Large intestine (tissue), 12 donors: ENCODE measurements around the gene CDH19. TPM values are rescaled to one million over a fixed set of nuclear protein-coding genes. Genes with fewer than 3 reads are reported as not detected.

Experiments
- DNase-seq, 2 donors: peaks; one replicate each; pipeline versions ENCODE4 v3.0.0 to v3.0.0-alpha.2; 2013
- H3K27ac ChIP-seq: one replicate; pipeline ENCODE4 v1.5.1; 2013; ENCODE audit warnings: low read length
- H3K27me3 ChIP-seq: 2 replicates; pipeline ENCODE4 v1.6.1; 2013; ENCODE audit warnings: low read length; ENCODE audit not compliant: control insufficient read depth, insufficient read depth
- H3K36me3 ChIP-seq: 2 replicates; pipeline ENCODE4 v1.6.1; 2013; ENCODE audit warnings: low read length; ENCODE audit not compliant: control insufficient read depth, insufficient read depth
- H3K4me1 ChIP-seq: one replicate; pipeline ENCODE4 v1.6.1; 2013; ENCODE audit warnings: low read length; ENCODE audit not compliant: control insufficient read depth, insufficient read depth
- H3K4me3 ChIP-seq: one replicate; pipeline ENCODE4 v1.5.1; 2013; ENCODE audit warnings: low read length
- H3K9me3 ChIP-seq: one replicate; pipeline ENCODE4 v1.6.1; 2013; ENCODE audit warnings: mild to moderate bottlenecking, low read depth, low read length, moderate library complexity; ENCODE audit not compliant: control insufficient read depth
- WGBS: methylation state at CpG from one replicate; pipeline ENCODE4 v1.1.5; 2013; ENCODE audit warnings: low lambda C conversion rate; ENCODE audit not compliant: insufficient coverage; 5-methylcytosine and 5-hydroxymethylcytosine counted together
- long read RNA-seq, 11 donors: transcript quantifications; one replicate each; lab custom pipeline, GENCODE V29; 2026
- polyA plus RNA-seq: library from polyadenylated mRNA; unstranded; fragments of 120-200 nt; gene quantifications from one replicate; pipeline ENCODE4 v1.2.1, GENCODE V29; 2013

CDH19 gene
- polyA plus RNA-seq, result 8.3 TPM
- long read RNA-seq, donor 1, full-length matches to known transcripts, result 2 of 2 reads
- long read RNA-seq, donor 1, partial matches to known transcripts, result 0 of 2 reads
- long read RNA-seq, donor 1, other reads (novel, unspliced or antisense), result 0 of 2 reads
- long read RNA-seq, donor 2, result 0 reads
- long read RNA-seq, donor 3, result 0 reads
- long read RNA-seq, donor 4, result 0 reads
- long read RNA-seq, donor 5, full-length matches to known transcripts, result 1 of 1 reads
- long read RNA-seq, donor 5, partial matches to known transcripts, result 0 of 1 reads
- long read RNA-seq, donor 5, other reads (novel, unspliced or antisense), result 0 of 1 reads
- long read RNA-seq, donor 6, result 0 reads
- long read RNA-seq, donor 7, result 0 reads
- long read RNA-seq, donor 8, result 0 reads
- long read RNA-seq, donor 9, full-length matches to known transcripts, result 1 of 1 reads
- long read RNA-seq, donor 9, partial matches to known transcripts, result 0 of 1 reads
- long read RNA-seq, donor 9, other reads (novel, unspliced or antisense), result 0 of 1 reads
- long read RNA-seq, donor 10, result 0 reads
- long read RNA-seq, donor 11, result 0 reads

DNA sequence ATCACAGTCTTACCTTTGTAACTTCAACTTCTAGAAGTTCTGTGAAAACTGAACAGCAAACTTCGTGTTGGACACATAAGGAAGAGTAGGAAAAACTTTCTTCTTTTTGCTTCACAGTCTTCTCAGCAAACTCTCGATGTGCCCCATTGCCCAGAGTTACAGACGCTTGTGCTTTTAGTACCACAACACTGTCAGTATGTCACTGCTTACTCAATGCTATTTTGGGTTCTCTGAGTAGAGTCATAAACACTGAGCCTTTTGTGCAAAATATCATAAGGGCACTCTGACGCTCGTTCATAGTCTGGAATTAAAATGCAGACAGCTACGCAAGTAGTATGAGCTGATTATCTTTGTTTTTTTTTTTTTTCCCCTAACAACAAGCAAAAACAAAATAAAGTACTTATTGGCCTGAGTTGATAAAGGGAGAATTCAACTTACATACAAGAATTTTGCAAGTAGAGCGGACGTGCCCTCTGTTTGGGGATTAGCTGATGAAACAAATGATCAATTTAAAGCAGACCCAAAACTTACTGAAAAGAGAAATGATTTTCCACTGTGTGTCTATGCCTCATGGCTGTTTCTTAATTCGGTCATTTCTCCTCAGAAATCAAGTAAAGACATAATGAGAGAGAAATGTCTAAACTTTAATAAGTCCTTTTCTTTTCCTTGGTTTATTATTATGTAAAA, at the start of gene CDH19:
Gene CDH19 (minus strand): TSS at position 150 of the 687 bp plus-strand sequence. CDS start 31,886 bp downstream, outside the sequence.
- Histone ChIP-seq H3K4me3 (no peak within 1 kb of the TSS), H3K4me1 (no peaks in the 10 kb centered on the region), H3K9me3 (no peaks in the 10 kb centered on the region), H3K27me3 (no peaks in the 10 kb centered on the region), H3K36me3 (no peaks in the 10 kb centered on the region), H3K27ac (no peak within 1 kb of the TSS)
- 91% methylated on average over 5 of the region's 9 CpGs for WGBS
- DNase-seq, result peak in 1 of 2 donors; percentile 5

GRCh38 chr18:66647671-66648070, 43.8 kb upstream of the CDH19 start:
- WGBS, result no CpG with 5 or more reads among the region's 1 CpG
- Histone ChIP-seq H3K27me3 (no peaks in the 10 kb centered on the region), H3K27ac (no peak overlapping the region), H3K4me1 (no peaks in the 10 kb centered on the region), H3K9me3 (no peaks in the 10 kb centered on the region), H3K4me3 (no peak overlapping the region), H3K36me3 (no peaks in the 10 kb centered on the region)
- no peak for DNase-seq

DNA sequence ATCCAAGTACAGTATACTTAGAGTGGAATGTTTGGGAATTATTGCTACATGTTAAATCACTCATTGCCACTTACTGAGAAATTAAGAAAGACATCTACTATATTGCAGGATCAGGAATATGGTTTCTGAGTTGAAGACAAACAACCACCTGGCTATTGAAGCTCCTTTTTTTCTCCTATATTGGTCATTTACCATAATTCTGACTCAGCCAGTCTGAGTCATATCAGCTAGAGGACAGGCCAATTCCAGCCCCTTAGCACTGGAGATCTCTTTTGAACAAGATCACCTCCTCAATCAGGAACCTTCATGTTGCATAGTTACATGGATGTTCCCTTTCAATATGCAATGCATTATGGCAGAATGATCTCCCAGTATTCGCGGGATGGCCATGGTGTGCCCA, 42.7 kb upstream of the CDH19 start:
- Histone ChIP-seq H3K9me3 (no peaks in the 10 kb centered on the region), H3K4me1 (no peaks in the 10 kb centered on the region), H3K27me3 (no peaks in the 10 kb centered on the region), H3K4me3 (no peak overlapping the region), H3K27ac (no peak overlapping the region), H3K36me3 (no peaks in the 10 kb centered on the region)
- no peak for DNase-seq
- no CpG with 5 or more reads among the region's 2 CpGs for WGBS

- DNase-seq, result no peak
- H3K27me3 ChIP-seq, result no peaks in the 10 kb centered on the region
- WGBS, result no CpG with 5 or more reads among the region's 1 CpG
- no peak overlapping the region for H3K4me3 ChIP-seq
- H3K27ac ChIP-seq, result no peak overlapping the region
- H3K4me1 ChIP-seq, result no peaks in the 10 kb centered on the region
- H3K9me3 ChIP-seq, result no peaks in the 10 kb centered on the region
- H3K36me3 ChIP-seq, result no peaks in the 10 kb centered on the region
Measured at GRCh38 chr18:66645983-66646382, 42.1 kb upstream of the CDH19 start.

DNA sequence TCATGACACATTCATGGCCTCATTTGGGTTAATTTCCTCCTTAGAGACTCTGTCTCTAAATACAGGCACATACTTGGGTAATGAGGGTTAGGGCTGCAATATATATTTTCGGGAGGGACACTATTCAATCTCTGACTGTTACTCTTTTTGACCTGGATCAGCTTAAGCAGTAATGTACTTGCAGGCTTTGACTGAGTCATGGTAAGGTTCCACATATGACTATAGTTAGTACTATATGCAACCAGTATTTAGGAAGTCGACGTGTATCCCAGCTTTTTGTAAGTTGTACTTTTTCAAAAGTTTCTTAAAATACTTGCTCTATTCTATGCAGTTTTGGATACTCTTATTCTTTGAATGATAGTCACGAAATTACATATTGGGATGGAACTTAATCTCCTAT, 37.2 kb upstream of the CDH19 start:
- Histone ChIP-seq H3K9me3 (no peaks in the 10 kb centered on the region), H3K36me3 (no peaks in the 10 kb centered on the region), H3K27ac (no peak overlapping the region), H3K27me3 (no peaks in the 10 kb centered on the region), H3K4me1 (no peaks in the 10 kb centered on the region), H3K4me3 (no peak overlapping the region)
- no peak for DNase-seq
- WGBS, result 88% methylated on average over 1 of the region's 4 CpGs

- whole genome bisulfite sequencing, result no CpG with 5 or more reads among the region's 4 CpGs
- DNase-seq, result no peak
- H3K27me3 ChIP-seq, result no peaks in the 10 kb centered on the region
- H3K4me1 ChIP-seq, result no peaks in the 10 kb centered on the region
- no peaks in the 10 kb centered on the region for H3K36me3 ChIP-seq
- no peaks in the 10 kb centered on the region for H3K9me3 ChIP-seq
- H3K4me3 ChIP-seq, result no peak overlapping the region
- H3K27ac ChIP-seq, result no peak overlapping the region
Measured at GRCh38 chr18:66640431-66640830, 36.5 kb upstream of the CDH19 start.

DNA sequence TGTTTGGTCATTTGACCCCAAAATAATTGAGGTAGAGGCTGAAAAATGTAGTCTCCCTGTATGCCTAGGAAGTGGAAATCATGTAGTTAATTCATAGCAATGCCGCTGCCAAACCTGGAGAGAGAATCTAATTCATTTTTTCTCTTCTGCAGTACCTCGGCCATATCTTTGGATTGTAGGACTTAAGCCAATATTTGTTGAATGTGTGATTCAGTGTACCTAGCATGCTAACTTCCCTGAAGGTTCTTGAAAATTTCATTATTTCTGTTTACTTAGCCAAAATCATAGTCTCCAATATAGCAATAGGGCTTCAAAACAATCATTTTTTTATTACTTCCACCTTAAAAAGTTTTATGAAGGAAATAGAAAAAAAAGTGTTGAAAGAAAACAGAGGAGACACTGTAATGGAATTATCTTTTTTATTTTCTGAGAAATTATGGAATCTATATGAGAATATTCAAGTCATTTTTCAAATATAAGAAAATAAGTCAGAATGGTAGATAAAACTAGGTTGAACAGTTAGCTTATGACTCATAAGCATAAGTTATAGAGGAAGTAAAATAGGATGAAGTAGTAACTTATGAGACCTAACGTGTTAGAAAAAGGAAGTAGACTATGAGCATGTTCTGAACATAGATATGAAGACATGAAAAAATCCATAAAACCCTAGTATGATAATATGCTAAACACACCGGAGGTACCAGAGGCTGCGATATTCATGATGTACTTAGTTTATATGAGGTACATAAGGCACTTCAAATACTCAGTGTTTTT, 35.2 kb upstream of the CDH19 start:
- no peak for DNase-seq
- no peak overlapping the region for H3K27ac ChIP-seq
- H3K4me3 ChIP-seq, result no peak overlapping the region
- no peaks in the 10 kb centered on the region for H3K4me1 ChIP-seq
- no peaks in the 10 kb centered on the region for H3K27me3 ChIP-seq
- no peaks in the 10 kb centered on the region for H3K9me3 ChIP-seq
- 60% methylated on average over 3 of the region's 5 CpGs for WGBS
- no peaks in the 10 kb centered on the region for H3K36me3 ChIP-seq

- Histone ChIP-seq H3K27me3 (no peaks in the 10 kb centered on the region), H3K27ac (no peak overlapping the region), H3K4me1 (no peaks in the 10 kb centered on the region), H3K4me3 (no peak overlapping the region), H3K9me3 (no peaks in the 10 kb centered on the region), H3K36me3 (no peaks in the 10 kb centered on the region)
- no peak for DNase-seq
Measured at GRCh38 chr18:66635342-66635741, 31.5 kb upstream of the CDH19 start.

GRCh38 chr18:66632756-66633155, 28.9 kb upstream of the CDH19 start:
- WGBS, result 100% methylated on average over 1 of the region's 1 CpG
- no peaks in the 10 kb centered on the region for H3K36me3 ChIP-seq
- DNase-seq, result no peak
- H3K27me3 ChIP-seq, result no peaks in the 10 kb centered on the region
- H3K27ac ChIP-seq, result no peak overlapping the region
- H3K4me1 ChIP-seq, result no peaks in the 10 kb centered on the region
- no peak overlapping the region for H3K4me3 ChIP-seq
- H3K9me3 ChIP-seq, result no peaks in the 10 kb centered on the region

- DNase-seq, result no peak
- no peaks in the 10 kb centered on the region for H3K36me3 ChIP-seq
- WGBS, result no CpG with 5 or more reads among the region's 1 CpG
Measured at GRCh38 chr18:66630831-66631230, 26.9 kb upstream of the CDH19 start.

More at GRCh38 chr18:66630831-66631230, 26.9 kb upstream of the CDH19 start:
- no peaks in the 10 kb centered on the region for H3K9me3 ChIP-seq
- no peak overlapping the region for H3K27ac ChIP-seq
- H3K27me3 ChIP-seq, result no peaks in the 10 kb centered on the region
- H3K4me1 ChIP-seq, result no peaks in the 10 kb centered on the region
- H3K4me3 ChIP-seq, result no peak overlapping the region
